ENCODE results near the gene WDR64. TPM values are rescaled to one million over a fixed set of nuclear protein-coding genes. Genes with fewer than 3 reads are reported as not detected.

WDR64 gene
- total and polyA plus RNA-seq, 2 of the 13 experiments (the other 11 are each of a cell fraction or from before 2014, with no cell fraction given) = not detected

DNA sequence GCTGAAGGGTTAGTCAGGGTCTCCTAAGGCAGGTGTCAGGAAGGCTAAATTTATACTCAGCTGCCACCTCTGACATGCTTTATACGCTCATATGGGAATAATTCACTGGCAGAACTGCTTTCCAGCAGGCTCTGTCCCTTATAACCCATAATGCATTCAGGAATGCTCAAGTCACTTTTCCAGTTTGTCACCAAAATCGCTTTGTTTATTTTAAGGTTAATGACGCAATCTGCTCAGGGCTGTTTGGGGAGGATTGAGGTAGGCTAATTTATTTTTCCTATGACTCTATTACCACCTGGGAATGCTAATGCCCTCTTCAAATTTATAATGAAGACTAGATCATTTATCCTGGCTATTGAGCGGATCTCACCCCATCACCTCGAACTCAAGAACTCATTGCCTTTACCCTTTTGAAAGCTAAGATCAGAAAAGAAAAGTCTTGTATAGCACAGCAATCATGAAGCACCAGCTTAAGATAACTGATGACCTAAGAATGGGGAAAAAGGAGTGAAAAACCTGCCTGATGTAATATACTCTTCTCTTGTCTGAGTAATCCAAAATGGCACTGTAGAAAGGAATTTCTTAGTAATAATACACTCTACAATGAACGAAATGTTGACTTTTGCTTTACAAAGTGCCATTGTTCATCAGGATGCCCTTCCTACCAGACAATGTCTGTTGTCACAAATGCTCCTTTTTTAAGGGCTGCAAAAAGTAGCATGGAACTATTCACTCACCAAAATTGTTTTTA is 98.0 kb downstream of the WDR64 start:
- H2AFZ ChIP-seq (ENCODE audit: low read length) = no peak overlapping the region
- in situ Hi-C loops (cut with HindIII; ENCODE audit: extremely low pct_ligation_motif_present, low pct_unique_long_range_greater_than_20kb) (no loop called here), intact Hi-C loops (cut with micrococcal nuclease; ENCODE audit: unreplicated experiment) (no loop called here)
- H3K9me3 ChIP-seq (ENCODE audit: low read length) = no peaks in the 10 kb centered on the region
- TF ChIP-seq, protein P1, sequence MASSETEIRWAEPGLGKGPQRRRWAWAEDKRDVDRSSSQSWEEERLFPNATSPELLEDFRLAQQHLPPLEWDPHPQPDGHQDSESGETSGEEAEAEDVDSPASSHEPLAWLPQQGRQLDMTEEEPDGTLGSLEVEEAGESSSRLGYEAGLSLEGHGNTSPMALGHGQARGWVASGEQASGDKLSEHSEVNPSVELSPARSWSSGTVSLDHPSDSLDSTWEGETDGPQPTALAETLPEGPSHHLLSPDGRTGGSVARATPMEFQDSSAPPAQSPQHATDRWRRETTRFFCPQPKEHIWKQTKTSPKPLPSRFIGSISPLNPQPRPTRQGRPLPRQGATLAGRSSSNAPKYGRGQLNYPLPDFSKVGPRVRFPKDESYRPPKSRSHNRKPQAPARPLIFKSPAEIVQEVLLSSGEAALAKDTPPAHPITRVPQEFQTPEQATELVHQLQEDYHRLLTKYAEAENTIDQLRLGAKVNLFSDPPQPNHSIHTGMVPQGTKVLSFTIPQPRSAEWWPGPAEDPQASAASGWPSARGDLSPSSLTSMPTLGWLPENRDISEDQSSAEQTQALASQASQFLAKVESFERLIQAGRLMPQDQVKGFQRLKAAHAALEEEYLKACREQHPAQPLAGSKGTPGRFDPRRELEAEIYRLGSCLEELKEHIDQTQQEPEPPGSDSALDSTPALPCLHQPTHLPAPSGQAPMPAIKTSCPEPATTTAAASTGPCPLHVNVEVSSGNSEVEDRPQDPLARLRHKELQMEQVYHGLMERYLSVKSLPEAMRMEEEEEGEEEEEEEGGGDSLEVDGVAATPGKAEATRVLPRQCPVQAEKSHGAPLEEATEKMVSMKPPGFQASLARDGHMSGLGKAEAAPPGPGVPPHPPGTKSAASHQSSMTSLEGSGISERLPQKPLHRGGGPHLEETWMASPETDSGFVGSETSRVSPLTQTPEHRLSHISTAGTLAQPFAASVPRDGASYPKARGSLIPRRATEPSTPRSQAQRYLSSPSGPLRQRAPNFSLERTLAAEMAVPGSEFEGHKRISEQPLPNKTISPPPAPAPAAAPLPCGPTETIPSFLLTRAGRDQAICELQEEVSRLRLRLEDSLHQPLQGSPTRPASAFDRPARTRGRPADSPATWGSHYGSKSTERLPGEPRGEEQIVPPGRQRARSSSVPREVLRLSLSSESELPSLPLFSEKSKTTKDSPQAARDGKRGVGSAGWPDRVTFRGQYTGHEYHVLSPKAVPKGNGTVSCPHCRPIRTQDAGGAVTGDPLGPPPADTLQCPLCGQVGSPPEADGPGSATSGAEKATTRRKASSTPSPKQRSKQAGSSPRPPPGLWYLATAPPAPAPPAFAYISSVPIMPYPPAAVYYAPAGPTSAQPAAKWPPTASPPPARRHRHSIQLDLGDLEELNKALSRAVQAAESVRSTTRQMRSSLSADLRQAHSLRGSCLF (CRISPR knock-in tag; IDR thresholded peaks at IDR 0.05; ENCODE audit: borderline replicate concordance) = no peak
- TF ChIP-seq CEBPG (CRISPR knock-in tag; IDR thresholded peaks at IDR 0.05) (0 out of 2 replicates have a peak, but pooled peaks have one; percentile 29), ATF7 (IDR thresholded peaks at IDR 0.05) (0 out of 2 replicates have a peak, but pooled peaks have one; percentile 14), ATF7 (CRISPR knock-in tag; IDR thresholded peaks at IDR 0.05) (no peak)
- 56% methylated on average over 6 of the region's 6 CpGs for WGBS (ENCODE audit: low lambda C conversion rate)
- ChIA-PET CTCF (ENCODE audit: low intra/inter-chr PET ratio, low total read pairs) (no interaction called here), POLR2A (no interaction called here)
- BruUV-seq (replicated peaks) = no TSS peak
- H3K9ac ChIP-seq (ENCODE audit: insufficient read depth, low read depth, low read length) = no peak overlapping the region
- no peaks in the 10 kb centered on the region for H3K4me1 ChIP-seq (ENCODE audit: insufficient read depth, low read length)
- no peak overlapping the region for H3K4me3 ChIP-seq (replicated peaks in 1 of 3; ENCODE audit: insufficient read depth in 1 of 3, low read depth in 2 of 3, low read length in 3 of 3)
- H3K27ac ChIP-seq (ENCODE audit: extremely low read length, insufficient read depth, low read length) = no peak overlapping the region
- DNase-seq (ENCODE audit: low spot score) (no peak), FAIRE-seq (no peak), ATAC-seq (no peak)
- no peaks in the 10 kb centered on the region for H3K36me3 ChIP-seq (replicated peaks in 1 of 2; ENCODE audit: control insufficient read depth in 1 of 2, insufficient read depth in 2 of 2, low read length in 2 of 2)
- no peaks in the 10 kb centered on the region for H4K20me1 ChIP-seq (ENCODE audit: insufficient read depth, low read length)
- H3K79me2 ChIP-seq (ENCODE audit: insufficient read depth, low read length) = no peaks in the 10 kb centered on the region
- no peak overlapping the region for H3K4me2 ChIP-seq (ENCODE audit: low read depth, low read length)
- H3K27me3 ChIP-seq (ENCODE audit: control insufficient read depth in 1 of 2, insufficient read depth in 2 of 2, low read length in 2 of 2) = no peaks in the 10 kb centered on the region
